UCSD-AML1 (cell line): ENCODE data around the gene ATP11A.

Experiments
- DNase-seq: peaks from one replicate; lab custom pipeline; 2025; ENCODE audit not compliant: unreplicated experiment; lab: John Stamatoyannopoulos, UW

The ATP11A gene

DNA sequence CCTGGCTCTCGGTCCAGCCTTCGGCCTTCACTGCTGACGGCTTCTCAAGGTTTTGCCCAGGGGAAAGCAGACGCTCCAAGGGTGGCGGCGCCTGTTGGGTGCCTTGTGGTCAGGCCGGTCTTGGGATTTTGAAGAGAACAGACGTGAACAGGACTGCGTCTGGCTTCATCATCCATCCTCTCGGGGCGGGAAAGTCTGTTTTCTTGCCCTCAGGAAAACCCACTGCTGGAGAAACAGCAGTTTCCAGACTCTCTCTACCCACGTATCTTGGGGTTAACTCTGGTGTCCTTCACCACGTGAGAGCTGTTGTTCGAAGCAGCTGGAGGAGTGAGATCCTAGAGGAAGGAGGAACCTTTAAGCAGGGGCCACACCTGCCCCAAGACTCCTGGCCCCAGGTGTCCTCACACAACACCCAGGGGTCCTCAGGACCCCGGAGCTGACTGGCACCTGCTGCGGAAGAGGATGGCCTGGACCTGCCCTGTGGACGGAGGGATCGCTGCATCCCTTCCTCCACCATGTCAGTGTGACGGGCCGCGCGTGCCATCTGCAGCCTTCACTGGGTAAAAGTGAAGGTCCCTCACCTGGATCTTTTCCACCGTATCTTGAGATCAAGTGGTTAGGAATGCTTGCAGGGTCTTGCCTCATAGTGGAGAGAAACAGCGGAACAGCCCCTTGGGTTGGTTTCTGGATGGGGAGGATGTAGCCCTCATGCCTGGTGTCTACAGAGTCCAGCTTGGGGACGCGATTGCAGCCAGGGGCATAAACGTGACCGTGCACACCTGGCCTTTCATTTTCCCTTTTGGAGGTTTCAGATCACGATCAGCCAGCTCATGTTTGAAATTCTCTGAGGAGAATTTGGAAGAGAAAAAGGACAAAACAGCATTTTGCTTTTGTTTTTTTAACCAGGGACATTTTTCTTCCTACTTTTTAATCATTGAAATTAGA lies 209.7 kb downstream of the ATP11A start:
- DNase-seq, result no peak

- no peak for DNase-seq
Observed at GRCh38 chr13:112900226-112900600, 210.4 kb downstream of the ATP11A start.

- DNase-seq, result no peak
Observed at GRCh38 chr13:112900691-112901091, 210.9 kb downstream of the ATP11A start.

DNA sequence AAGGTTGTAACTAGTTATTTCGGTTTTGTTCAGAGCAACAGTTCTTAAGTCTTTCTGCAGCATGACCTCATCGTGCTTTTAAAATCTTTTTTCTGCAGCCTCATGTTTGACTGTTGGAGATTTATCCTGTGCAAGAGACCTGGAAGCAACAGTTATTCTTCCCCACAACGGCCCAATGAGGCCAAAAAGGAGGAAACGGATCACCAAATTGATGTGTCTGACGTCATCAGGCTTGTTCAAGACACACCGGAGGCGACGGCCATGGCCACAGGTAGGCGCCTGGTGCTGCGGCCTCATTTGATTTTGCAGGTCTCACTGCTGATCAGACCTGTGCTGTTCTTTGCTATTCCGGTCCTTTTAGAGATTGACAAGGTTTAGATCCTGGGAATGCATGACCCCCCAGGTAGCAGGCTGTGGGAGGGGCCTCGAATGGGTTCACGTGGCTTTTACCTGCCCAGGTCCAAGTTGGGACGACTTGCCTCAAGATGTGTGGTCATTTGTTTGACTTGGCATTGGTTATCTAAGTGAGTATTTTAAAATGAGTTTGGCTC lies 212.3 kb downstream of the ATP11A start:
- DNase-seq, result no peak

DNA sequence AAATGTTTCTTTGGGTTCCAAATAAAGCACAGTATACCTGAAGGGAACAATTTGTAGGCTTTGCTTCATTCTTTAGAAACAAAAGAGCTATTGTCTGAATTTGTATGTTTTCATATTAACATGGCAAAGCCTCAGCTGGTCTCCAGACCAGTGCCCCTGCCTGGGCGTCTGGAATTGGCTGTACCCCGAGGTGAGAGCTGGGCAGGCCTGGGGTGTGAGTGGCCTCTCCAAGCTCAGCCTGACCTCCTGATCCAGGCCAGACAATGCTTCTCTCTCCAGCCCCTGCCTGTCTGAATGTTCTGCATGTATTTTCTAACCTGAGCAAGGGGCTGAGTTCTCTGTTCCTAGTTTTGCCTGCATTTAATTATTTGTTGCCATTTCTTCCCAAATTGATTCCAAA lies 212.8 kb downstream of the ATP11A start:
- no peak for DNase-seq

DNA sequence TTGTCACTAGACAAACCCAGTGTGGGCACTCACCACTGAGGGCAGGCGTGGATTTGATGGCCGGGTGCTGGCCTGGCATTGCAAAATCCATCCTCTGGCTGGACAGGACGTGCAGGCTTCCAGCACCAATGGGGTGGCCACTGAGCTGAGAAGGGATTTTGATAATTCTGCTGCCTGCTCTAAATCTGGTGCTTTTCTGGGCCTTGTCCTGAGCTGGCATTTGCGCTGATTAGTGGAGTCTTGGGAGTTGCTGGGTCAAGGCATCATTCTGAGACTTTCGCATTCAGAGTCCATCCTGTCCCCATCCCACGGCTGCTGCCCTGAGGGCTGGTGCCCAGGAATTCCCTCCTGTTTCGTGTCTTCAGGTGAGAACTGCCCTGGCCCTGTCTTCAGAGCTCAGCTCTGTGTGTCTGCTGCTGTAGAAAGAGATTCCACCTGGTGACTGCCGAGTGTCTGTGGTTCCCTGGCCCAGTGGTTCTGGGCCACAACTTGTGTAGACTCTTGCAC lies 213.3 kb downstream of the ATP11A start:
- DNase-seq, result no peak

- DNase-seq, result no peak
Observed at GRCh38 chr13:112903606-112904195, 213.9 kb downstream of the ATP11A start.

- DNase-seq, result no peak
Observed at GRCh38 chr13:112904436-112904960, 214.7 kb downstream of the ATP11A start.

GRCh38 chr13:112905086-112905485 lies 215.2 kb downstream of the ATP11A start:
- no peak for DNase-seq

GRCh38 chr13:112905619-112905989 lies 215.8 kb downstream of the ATP11A start:
- DNase-seq, result no peak

GRCh38 chr13:112905990-112906641 lies 216.3 kb downstream of the ATP11A start:
- no peak for DNase-seq

GRCh38 chr13:112907286-112907685 lies 217.4 kb downstream of the ATP11A start:
- DNase-seq, result no peak

DNA sequence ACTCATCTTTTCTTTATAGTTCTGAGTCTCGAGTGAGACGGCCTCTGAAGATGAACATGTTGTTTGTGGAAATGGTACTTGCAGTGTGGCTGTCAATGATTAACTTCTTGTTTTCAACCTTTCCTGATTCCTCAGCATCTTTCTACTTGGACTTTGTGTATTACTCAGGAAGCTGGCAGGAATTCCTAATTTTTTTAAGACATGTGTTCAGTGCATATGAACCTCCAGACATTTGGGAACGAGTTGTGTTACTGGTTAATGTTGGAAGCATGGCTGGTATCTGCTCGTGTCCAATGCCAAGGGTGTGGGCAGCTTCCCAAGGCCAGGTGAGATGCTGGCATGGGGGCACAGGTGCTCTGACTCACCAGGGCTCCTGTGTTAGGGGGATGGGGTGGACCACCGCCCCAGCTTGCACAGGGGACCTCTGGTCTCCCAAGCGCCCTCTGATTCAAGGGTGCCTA lies 218.1 kb downstream of the ATP11A start:
- DNase-seq, result no peak

DNA sequence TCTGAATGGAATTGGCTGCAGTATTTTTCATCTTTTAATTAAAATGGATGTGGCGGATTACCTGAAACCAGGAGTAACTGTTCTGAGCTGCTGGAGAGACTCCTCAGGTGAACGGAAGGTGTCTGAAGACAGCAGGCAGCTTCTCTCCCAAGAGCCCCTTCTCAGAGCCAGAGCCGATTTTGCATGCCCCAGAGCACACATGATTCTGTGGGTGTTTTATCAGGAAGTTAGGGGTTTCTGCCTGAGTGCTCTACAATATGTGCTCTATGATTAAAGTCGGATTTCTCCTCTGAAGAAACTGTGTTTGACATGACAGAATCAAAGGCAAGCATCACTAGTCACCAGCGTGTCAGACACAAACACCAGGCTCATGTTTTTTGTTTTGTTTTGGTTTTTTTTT lies 218.5 kb downstream of the ATP11A start:
- DNase-seq, result no peak

DNA sequence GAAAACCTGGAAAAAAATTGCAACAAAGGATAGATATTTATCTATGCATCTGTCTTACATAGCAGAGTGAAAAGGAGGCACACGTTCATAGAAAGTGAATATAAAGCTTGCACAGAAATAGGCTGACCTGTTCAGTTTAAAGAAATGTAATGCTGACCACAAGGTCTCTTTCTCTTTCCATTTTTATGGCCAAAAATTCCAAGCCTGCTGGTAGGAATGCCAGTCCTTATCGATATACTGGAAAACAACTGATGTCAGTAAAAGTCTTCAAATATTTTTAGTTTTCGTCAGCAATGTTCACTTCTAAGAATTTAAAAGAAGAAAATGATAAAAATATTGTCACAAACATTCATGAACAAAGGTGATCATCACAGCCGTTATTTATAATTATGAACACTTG lies 220.2 kb downstream of the ATP11A start:
- no peak for DNase-seq

DNA sequence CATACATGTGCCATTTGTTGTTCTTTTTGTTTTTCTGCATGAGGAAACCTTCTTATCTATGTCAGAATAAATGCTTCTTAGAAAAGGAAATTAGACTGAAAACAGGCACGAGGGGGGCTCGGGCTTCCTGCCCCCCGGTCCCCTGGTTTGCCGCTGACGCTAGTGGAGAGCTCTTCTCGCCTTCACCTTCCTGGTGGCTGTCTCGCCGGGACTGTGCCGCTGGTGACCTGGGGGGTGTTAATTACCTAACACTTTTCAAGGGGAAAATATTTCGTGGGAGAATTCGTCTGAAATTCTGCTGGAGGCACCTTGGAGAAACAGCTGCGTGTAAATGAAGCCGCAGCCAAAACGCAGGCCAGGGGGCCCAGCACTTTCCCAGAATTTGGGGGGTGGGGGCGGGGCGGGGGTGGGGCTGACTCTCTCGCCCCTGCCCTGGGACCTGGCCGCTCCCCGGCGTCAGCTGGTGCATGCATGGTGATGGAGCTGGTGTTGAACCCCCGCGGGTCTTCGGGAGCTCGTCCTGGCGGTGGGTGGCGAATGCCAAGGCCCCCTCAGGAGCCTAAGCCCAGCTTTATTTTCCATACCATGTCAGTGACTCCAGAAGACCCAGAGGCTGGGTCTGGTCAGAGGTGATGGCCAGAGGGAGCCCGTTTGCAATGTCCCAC lies 220.9 kb downstream of the ATP11A start:
- no peak for DNase-seq

- no peak for DNase-seq
Observed at GRCh38 chr13:112911285-112911701, 221.5 kb downstream of the ATP11A start.

DNA sequence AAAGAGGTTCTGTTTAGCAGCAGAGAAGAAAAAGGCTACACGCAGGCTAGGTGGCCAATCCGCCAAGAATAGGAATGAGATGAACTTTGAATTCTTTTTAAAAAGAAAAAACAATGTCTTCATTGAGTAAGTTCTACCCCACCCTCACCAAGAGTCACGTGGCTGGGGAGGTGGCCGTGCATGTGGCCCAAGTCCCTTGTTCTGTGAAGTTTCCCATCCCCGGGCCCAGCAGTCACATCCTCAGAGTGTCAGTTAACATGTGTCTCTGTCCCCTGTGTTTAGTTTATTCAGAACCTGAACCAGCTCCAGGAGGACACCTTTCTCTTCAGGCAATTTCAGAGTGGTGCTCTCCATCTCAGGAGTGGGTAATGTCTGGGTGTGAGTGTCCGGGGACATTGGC lies 222.0 kb downstream of the ATP11A start:
- no peak for DNase-seq

DNA sequence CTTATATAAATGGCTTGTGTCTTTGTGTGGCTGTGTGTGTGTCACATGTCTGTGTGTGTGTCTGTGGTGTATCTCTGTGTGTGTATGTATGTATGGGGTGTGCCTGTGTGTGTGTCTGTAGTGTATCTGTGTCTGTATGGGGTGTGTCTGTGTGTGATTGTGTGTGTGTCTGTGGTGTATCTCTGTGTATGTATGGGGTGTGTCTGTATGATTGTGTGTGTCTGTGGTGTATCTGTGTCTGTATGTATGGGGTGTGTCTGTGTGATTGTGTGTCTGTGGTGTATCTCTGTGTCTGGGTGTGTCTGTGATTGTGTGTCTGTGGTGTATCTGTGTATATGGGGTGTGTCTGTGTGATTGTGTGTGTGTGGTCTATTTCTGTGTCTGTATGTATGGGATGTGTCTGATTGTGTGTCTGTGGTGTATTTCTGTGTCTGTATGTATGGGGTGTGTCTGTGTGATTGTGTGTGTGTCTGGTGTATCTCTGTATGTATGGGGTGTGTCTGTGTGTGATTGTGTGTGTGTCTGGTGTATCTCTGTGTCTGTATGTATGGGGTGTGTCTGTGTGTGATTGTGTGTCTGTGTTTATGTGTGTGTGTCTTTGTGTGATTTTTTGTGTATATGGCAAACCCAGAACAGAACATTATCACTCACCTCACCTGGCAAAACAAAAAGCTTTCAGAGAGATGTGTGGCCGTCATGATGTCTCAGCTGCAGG lies 223.0 kb downstream of the ATP11A start:
- no peak for DNase-seq

GRCh38 chr13:112916296-112916695 lies 226.5 kb downstream of the ATP11A start:
- no peak for DNase-seq
